Measurements from ENCODE around the gene DOK6. TPM values are rescaled to one million over a fixed set of nuclear protein-coding genes. Genes with fewer than 3 reads are reported as not detected.
A peak's percentile ranks its signal among the peaks of the same experiment; 100 is the strongest.

The DOK6 gene
- total and polyA plus RNA-seq, 2 of the 13 experiments (the other 11 are each of a cell fraction or from before 2014, with no cell fraction given), result 17.0 to 17.2 TPM

GRCh38 chr18:69484699-69485396 lies 84.2 kb downstream of the DOK6 start:
- no TSS peak for BruUV-seq (replicated peaks)
- ATAC-seq (peak; percentile 46; the same call in 2 of the 3 replicates), DNase-seq (ENCODE audit: low spot score) (peak; percentile 22), FAIRE-seq (no peak)
- Histone ChIP-seq H2AFZ (ENCODE audit: low read length) (no peak overlapping the region), H3K79me2 (ENCODE audit: insufficient read depth, low read length) (peaks cover 3% of the 10 kb centered on the region), H3K4me2 (ENCODE audit: low read depth, low read length) (no peak overlapping the region), H3K9ac (ENCODE audit: insufficient read depth, low read depth, low read length) (no peak overlapping the region), H3K36me3 (replicated peaks in 1 of 2; ENCODE audit: control insufficient read depth in 1 of 2, insufficient read depth in 2 of 2, low read length in 2 of 2) (no peaks in the 10 kb centered on the region), H3K27me3 (ENCODE audit: control insufficient read depth in 1 of 2, insufficient read depth in 2 of 2, low read length in 2 of 2) (no peaks in the 10 kb centered on the region; a peak in 1 of 5 replicates), H3K27ac (ENCODE audit: extremely low read length, insufficient read depth, low read length) (no peak overlapping the region), H3K4me1 (ENCODE audit: insufficient read depth, low read length) (peaks cover 20% of the 10 kb centered on the region; the same call in 1 of the 2 replicates), H4K20me1 (ENCODE audit: insufficient read depth, low read length) (no peaks in the 10 kb centered on the region), H3K4me3 (replicated peaks in 1 of 3; ENCODE audit: insufficient read depth in 1 of 3, low read depth in 2 of 3, low read length in 3 of 3) (no peak overlapping the region), H3K9me3 (ENCODE audit: low read length) (0 out of 2 replicates have a peak, but pooled peaks cover 6% of the 10 kb centered on the region)
- 43% methylated on average over 6 of the region's 6 CpGs for WGBS (ENCODE audit: low lambda C conversion rate)
- intact Hi-C loops (cut with micrococcal nuclease; ENCODE audit: unreplicated experiment) (loop anchor here (10.0 kb wide), 2 partner anchors 590 to 640 kb away; no protein-coding TSS in a partner anchor), in situ Hi-C loops (cut with HindIII; ENCODE audit: extremely low pct_ligation_motif_present, low pct_unique_long_range_greater_than_20kb) (no loop called here)
- TF ChIP-seq PAXIP1 (CRISPR knock-in tag; conservative IDR thresholded peaks at IDR 0.05), result no peak
- TF ChIP-seq DMAP1 (CRISPR knock-in tag; IDR thresholded peaks at IDR 0.05), result no peak
- peak; percentile 60; the same call in 1 of the 2 replicates for TF ChIP-seq CEBPG (CRISPR knock-in tag; IDR thresholded peaks at IDR 0.05)
- 0 out of 2 replicates have a peak, but pooled peaks have one; percentile 8 for TF ChIP-seq BCL6 (CRISPR knock-in tag; IDR thresholded peaks at IDR 0.05)
- no peak for TF ChIP-seq SNAPC5 (CRISPR knock-in tag; IDR thresholded peaks at IDR 0.05; ENCODE audit: borderline replicate concordance)
- peak; percentile 48; the same call in 1 of the 2 replicates for TF ChIP-seq CEBPB (IDR thresholded peaks at IDR 0.05; ENCODE audit: borderline replicate concordance, low read depth, low read length)
- TF ChIP-seq KDM1A (CRISPR knock-in tag; IDR thresholded peaks at IDR 0.05), result no peak
- TF ChIP-seq FOSL2 (CRISPR knock-in tag; IDR thresholded peaks at IDR 0.05), result 0 out of 2 replicates have a peak, but pooled peaks have one; percentile 26
- peak; percentile 57 for TF ChIP-seq STAG1 (CRISPR knock-in tag; IDR thresholded peaks at IDR 0.05)
- TF ChIP-seq ZMYM4 (CRISPR knock-in tag; IDR thresholded peaks at IDR 0.05), result peak; percentile 40
- TF ChIP-seq, protein P1, sequence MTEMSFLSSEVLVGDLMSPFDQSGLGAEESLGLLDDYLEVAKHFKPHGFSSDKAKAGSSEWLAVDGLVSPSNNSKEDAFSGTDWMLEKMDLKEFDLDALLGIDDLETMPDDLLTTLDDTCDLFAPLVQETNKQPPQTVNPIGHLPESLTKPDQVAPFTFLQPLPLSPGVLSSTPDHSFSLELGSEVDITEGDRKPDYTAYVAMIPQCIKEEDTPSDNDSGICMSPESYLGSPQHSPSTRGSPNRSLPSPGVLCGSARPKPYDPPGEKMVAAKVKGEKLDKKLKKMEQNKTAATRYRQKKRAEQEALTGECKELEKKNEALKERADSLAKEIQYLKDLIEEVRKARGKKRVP (CRISPR knock-in tag; IDR thresholded peaks at IDR 0.05), result peak in 1 of 2 experiments; percentile 68; a peak in 1 of 4 replicates
- TF ChIP-seq SMC3 (IDR thresholded peaks at IDR 0.05; ENCODE audit: low read length), result peak; percentile 57
- TF ChIP-seq CTCF (CRISPR knock-in tag; IDR thresholded peaks at IDR 0.05), result peak; percentile 49
- POLR2A ChIA-PET, result no interaction called here
- CTCF ChIA-PET (ENCODE audit: low intra/inter-chr PET ratio, low total read pairs), result no interaction called here
